ENCODE data around the gene SLC25A41.

SLC25A41 gene

DNA sequence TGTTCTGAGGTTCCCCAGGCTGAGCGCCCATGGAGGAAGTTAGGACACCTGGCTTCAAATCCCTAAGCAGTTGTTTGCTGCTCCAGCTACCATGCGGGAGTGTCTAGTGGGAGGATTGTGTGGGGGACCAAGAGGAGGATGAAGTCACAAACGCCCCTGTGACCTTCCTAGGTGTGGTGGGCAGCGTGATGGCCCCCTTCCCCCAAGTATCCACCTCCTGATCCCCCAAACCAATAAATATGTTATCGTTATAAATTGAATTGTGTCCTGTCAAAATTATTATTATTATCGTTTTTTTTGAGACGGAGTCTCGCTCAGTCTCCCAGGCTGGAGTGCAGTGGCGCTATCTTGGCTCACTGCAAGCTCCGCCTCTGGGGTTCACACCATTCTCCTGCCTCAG, at the start of gene SLC25A41:
TSS of gene SLC25A41 (minus strand) at position 101 of the 400 bp plus-strand sequence. CDS start at position 31, 70 bp downstream.
- no peak within 1 kb of the TSS for H3K4me3 ChIP-seq (ENCODE audit: low read depth in 1 of 2, low read length in 2 of 2)
- H3K27me3 ChIP-seq (ENCODE audit: low read depth, low read length), result no peaks in the 10 kb centered on the region
- H3K36me3 ChIP-seq (ENCODE audit: control insufficient read depth in 1 of 2, insufficient read depth in 2 of 2, low read length in 2 of 2), result no peaks in the 10 kb centered on the region
- H3K27ac ChIP-seq (ENCODE audit: low read length), result no peak within 1 kb of the TSS
- H3K4me1 ChIP-seq (ENCODE audit: control insufficient read depth in 1 of 2, insufficient read depth in 2 of 2, low read length in 2 of 2), result no peaks in the 10 kb centered on the region
- no peaks in the 10 kb centered on the region for H3K9me3 ChIP-seq (ENCODE audit: control insufficient read depth in 1 of 2, low read length in 2 of 2)

DNA sequence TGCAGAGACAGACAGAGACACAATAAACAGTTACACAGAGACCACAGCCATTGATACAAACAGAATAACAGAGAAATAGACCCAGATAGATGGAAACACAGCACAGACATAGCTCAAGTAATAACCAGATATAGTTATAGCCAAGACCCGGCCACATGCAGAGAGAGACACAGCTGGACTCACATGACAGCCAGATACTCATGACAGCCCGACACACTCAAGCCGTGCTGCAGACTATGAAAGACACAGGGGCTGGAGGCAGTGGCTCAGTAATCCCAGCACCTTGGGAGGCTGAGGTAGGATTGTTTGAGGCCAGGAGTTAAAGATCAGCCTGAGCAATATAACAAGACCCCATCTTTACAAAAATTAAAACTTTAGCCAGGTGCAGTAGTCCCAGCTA, 49.7 kb upstream of the SLC25A41 start:
- Histone ChIP-seq H3K4me3 (ENCODE audit: low read depth in 1 of 2, low read length in 2 of 2) (no peak overlapping the region), H3K36me3 (ENCODE audit: control insufficient read depth in 1 of 2, insufficient read depth in 2 of 2, low read length in 2 of 2) (no peaks in the 10 kb centered on the region), H3K27ac (ENCODE audit: low read length) (no peak overlapping the region), H3K9me3 (ENCODE audit: control insufficient read depth in 1 of 2, low read length in 2 of 2) (no peaks in the 10 kb centered on the region), H3K27me3 (ENCODE audit: low read depth, low read length) (peaks cover 3% of the 10 kb centered on the region), H3K4me1 (ENCODE audit: control insufficient read depth in 1 of 2, insufficient read depth in 2 of 2, low read length in 2 of 2) (no peaks in the 10 kb centered on the region)

DNA sequence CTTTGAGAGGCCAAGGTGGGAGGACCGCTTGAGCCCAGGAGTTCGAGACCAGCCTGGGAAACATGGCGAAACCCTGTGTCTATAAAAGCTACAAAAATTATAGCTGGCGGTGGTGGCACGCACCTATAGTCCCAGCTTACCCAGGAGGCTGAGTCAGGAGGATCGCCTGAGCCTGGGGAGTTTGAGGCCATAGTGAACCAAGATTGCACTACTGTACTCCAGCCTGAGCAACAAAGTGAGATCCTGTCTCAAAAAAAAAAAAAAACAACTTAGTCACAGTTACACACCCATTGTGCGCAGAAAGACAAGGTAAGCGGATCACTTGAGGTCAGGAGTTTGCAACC, 48.8 kb upstream of the SLC25A41 start:
- peaks cover 3% of the 10 kb centered on the region for H3K27me3 ChIP-seq (ENCODE audit: low read depth, low read length)

DNA sequence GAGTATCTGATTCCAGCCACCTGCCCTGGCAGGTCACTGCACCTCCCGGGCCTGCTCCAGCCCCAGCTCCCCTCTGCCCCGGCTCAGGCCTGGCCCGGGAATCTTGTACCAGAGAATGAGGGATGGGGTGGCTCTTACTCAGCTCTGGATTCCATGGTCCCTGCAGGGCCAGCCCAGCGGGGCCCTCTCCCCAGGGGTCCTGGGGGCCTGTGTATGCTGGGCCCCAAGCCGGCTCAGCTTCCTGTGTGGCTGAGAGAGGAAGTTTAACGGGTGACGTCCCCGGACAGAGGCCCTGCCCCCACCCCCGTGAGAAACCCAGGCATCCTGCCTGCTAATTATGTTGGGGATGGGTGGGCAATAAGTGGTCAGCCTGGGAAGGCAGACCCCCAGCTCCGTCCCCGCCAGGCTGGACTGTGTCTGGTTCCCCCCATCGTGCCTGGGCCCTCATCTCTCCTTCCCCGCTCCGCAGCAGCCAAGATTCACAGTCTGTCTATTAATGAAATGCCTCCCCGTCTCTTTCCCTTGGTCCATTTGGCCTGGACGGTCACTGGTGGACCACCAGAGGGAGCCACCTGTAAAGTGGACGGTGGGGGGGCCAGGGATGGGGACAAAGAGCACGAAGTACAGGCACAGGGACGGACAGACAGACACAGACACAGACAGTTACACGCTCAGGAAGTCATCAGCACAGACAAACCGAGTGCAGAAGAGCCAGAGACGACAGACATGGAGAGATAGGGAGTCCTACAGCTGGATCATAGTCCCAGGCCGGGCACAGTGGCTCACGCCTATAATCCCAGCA, 48.2 kb upstream of the SLC25A41 start, which contains the start of gene DENND1C:
TSS of gene DENND1C (minus strand) at position 247 of the 802 bp plus-strand sequence. CDS start at position 155, 92 bp downstream.
- no peak within 1 kb of the TSS for H3K27ac ChIP-seq (ENCODE audit: low read length)
- H3K4me1 ChIP-seq (ENCODE audit: control insufficient read depth in 1 of 2, insufficient read depth in 2 of 2, low read length in 2 of 2), result peaks cover 0 to 2% of the 10 kb centered on the region in 2 donors
- no peaks in the 10 kb centered on the region for H3K9me3 ChIP-seq (ENCODE audit: control insufficient read depth in 1 of 2, low read length in 2 of 2)
- no peaks in the 10 kb centered on the region for H3K36me3 ChIP-seq (ENCODE audit: control insufficient read depth in 1 of 2, insufficient read depth in 2 of 2, low read length in 2 of 2)
- peaks cover 7% of the 10 kb centered on the region for H3K27me3 ChIP-seq (ENCODE audit: low read depth, low read length)
- H3K4me3 ChIP-seq (ENCODE audit: low read depth in 1 of 2, low read length in 2 of 2), result peak within 1 kb of the TSS; percentile 20 to 52

More for the DNA sequence above, 48.8 kb upstream of the SLC25A41 start:
- H3K36me3 ChIP-seq (ENCODE audit: control insufficient read depth in 1 of 2, insufficient read depth in 2 of 2, low read length in 2 of 2), result no peaks in the 10 kb centered on the region
- no peak overlapping the region for H3K27ac ChIP-seq (ENCODE audit: low read length)
- H3K9me3 ChIP-seq (ENCODE audit: control insufficient read depth in 1 of 2, low read length in 2 of 2), result no peaks in the 10 kb centered on the region
- no peak overlapping the region for H3K4me3 ChIP-seq (ENCODE audit: low read depth in 1 of 2, low read length in 2 of 2)
- H3K4me1 ChIP-seq (ENCODE audit: control insufficient read depth in 1 of 2, insufficient read depth in 2 of 2, low read length in 2 of 2), result no peaks in the 10 kb centered on the region

DNA sequence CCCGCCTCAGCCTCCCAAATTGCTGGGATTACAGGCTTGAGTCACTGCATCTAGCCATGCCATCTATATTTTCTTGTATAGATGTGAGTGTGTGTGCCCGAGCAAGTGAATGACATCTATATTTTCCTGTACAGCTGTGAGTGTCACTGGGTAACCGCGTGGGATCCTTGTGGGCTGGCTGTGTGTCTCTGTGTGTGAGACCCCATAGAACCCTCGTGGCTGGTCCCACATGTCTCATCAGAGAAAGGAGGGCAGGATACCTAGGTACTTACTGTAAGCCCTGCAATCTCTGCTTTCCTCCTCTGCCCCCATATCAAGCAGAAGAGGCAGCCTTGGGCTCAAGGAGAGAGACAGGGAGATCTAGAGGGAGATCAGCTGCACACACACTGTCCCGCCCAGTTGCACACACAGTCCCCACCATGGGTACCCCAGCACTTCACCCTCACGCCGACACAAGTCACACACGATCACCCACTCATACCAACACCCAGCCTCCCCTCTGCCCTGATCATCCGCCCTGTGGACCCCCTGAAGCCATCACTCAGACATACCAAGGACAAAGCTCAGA, 47.4 kb upstream of the SLC25A41 start:
- no peak overlapping the region for H3K27ac ChIP-seq (ENCODE audit: low read length)
- H3K9me3 ChIP-seq (ENCODE audit: control insufficient read depth in 1 of 2, low read length in 2 of 2), result no peaks in the 10 kb centered on the region
- H3K4me1 ChIP-seq (ENCODE audit: control insufficient read depth in 1 of 2, insufficient read depth in 2 of 2, low read length in 2 of 2), result peaks cover 0 to 10% of the 10 kb centered on the region in 2 donors
- peaks cover 15% of the 10 kb centered on the region for H3K27me3 ChIP-seq (ENCODE audit: low read depth, low read length)
- H3K4me3 ChIP-seq (ENCODE audit: low read depth in 1 of 2, low read length in 2 of 2), result peak overlapping the region; percentile 20 to 52
- H3K36me3 ChIP-seq (ENCODE audit: control insufficient read depth in 1 of 2, insufficient read depth in 2 of 2, low read length in 2 of 2), result no peaks in the 10 kb centered on the region

DNA sequence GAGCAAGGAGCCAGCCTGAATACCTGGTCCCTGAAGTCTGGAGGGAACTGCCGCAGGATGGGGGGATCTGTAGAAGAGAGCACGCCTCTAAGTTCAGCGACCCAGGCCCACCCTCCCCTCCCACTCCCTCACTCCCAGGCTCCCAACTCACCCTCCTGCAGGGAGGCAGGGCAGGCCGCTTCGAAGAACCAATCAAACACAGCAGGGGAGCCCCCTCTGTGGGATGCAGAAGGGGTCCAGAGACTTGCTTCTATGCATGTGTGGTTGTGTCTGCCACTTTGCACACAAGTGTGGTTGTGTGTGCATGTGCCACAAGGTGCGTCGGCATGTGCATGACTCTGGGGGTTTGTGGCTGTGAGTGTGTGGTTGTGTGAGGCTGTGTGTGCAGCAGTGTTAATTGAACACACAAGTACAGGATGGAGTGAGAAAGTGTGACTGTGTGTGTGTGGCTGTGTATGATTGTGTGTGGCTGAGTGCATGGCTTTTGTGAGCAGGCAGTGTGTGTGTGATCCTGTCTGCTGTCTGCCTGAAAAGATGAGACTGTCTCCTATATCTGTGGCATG, 46.4 kb upstream of the SLC25A41 start:
- Histone ChIP-seq H3K9me3 (ENCODE audit: control insufficient read depth in 1 of 2, low read length in 2 of 2) (no peaks in the 10 kb centered on the region), H3K27ac (ENCODE audit: low read length) (no peak overlapping the region), H3K4me3 (ENCODE audit: low read depth in 1 of 2, low read length in 2 of 2) (no peak overlapping the region), H3K27me3 (ENCODE audit: low read depth, low read length) (peaks cover 24% of the 10 kb centered on the region), H3K36me3 (ENCODE audit: control insufficient read depth in 1 of 2, insufficient read depth in 2 of 2, low read length in 2 of 2) (no peaks in the 10 kb centered on the region), H3K4me1 (ENCODE audit: control insufficient read depth in 1 of 2, insufficient read depth in 2 of 2, low read length in 2 of 2) (peaks cover 0 to 17% of the 10 kb centered on the region in 2 donors)

DNA sequence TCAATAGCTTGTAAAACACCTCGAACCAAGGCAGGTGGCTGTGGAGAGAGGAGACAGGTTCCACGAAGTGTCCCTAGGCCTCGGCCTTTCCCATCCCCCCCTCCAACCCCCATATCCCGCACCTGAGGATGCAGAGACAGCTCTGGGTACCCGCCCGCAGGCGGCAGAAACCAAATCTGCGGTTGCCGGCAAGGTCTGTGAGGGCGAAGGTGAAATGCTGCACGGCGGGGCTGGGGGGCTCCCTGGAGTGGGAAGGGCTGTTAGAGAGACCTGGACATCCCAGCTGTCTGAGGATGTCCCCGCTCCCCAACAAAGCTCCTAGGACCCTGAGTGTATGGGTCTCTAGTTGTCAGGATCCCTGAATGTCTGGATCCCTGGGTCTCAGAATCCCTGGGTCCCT, 45.3 kb upstream of the SLC25A41 start:
- Histone ChIP-seq H3K27ac (ENCODE audit: low read length) (no peak overlapping the region), H3K4me3 (ENCODE audit: low read depth in 1 of 2, low read length in 2 of 2) (no peak overlapping the region), H3K27me3 (ENCODE audit: low read depth, low read length) (peaks cover 24% of the 10 kb centered on the region), H3K36me3 (ENCODE audit: control insufficient read depth in 1 of 2, insufficient read depth in 2 of 2, low read length in 2 of 2) (no peaks in the 10 kb centered on the region), H3K9me3 (ENCODE audit: control insufficient read depth in 1 of 2, low read length in 2 of 2) (no peaks in the 10 kb centered on the region), H3K4me1 (ENCODE audit: control insufficient read depth in 1 of 2, insufficient read depth in 2 of 2, low read length in 2 of 2) (peaks cover 0 to 17% of the 10 kb centered on the region in 2 donors)

DNA sequence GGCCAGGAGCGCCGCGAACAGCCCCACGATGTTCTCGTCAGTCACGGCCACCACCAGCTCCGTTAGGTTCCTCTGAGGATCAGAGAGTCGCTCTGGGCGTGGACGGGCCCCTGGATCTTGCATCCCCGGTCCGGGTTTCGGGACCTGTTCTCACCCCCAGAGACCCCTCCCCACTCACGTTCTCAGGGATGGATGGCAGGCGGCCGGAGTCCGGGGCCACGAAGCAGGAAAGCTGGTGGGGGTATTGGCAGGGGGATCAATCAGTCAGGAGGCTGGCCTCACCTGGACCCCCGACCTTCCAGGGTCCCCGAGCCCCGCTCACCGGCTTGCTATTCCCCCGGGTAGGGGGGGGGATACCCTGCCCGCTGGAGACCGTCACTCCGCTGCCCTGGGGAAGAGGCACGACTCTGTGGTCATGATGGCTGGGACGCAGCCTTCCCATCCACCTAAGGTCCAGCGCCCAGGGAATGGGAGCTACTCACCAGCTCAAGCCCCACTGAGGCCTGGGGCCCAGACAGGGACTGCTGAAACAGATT, 43.4 kb upstream of the SLC25A41 start:
- H3K27me3 ChIP-seq (ENCODE audit: low read depth, low read length), result peaks cover 24% of the 10 kb centered on the region
- peak overlapping the region in 1 of 2 donors; percentile 48 for H3K4me3 ChIP-seq (ENCODE audit: low read depth in 1 of 2, low read length in 2 of 2)
- peaks cover 0 to 17% of the 10 kb centered on the region in 2 donors for H3K4me1 ChIP-seq (ENCODE audit: control insufficient read depth in 1 of 2, insufficient read depth in 2 of 2, low read length in 2 of 2)

DNA sequence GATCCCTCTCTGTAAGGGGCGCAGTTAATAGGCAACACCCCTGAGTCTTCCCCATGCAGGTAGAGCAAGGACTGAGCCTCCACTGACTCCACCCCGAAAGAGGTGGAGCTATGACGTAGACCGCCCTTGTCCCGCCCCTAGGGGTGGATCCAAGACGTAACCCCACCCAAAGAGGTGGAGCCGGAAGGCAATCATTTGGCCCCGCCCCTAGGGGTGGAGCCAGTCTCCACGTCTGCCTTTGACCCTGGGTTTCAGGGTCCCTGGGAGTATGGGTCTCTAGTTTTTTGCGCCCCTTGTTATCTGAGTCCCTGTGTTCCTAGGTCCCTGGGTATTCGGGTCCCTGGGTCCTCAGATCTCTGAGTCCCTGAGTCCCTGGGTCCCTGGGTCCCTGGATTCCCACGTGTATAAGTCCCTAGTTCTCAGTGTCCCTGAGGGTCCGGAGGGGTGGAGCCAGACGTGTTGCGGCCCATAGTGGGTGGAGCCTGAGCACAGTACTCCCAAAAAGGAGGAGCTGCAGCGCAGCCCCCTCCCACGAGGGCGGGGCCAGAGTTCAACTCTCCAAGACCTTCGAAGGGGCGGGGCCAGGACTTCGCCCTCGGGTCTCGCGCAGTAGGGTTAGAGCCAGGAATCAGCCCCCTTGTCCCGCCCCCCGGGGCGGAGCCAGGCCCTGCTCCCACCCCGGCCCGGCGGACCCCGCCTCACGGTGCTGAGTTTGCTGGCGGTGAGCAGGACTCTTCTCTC, 42.8 kb upstream of the SLC25A41 start:
- Histone ChIP-seq H3K4me1 (ENCODE audit: control insufficient read depth in 1 of 2, insufficient read depth in 2 of 2, low read length in 2 of 2) (peaks cover 0 to 17% of the 10 kb centered on the region in 2 donors), H3K27me3 (ENCODE audit: low read depth, low read length) (peaks cover 23% of the 10 kb centered on the region), H3K9me3 (ENCODE audit: control insufficient read depth in 1 of 2, low read length in 2 of 2) (no peaks in the 10 kb centered on the region), H3K27ac (ENCODE audit: low read length) (no peak overlapping the region), H3K4me3 (ENCODE audit: low read depth in 1 of 2, low read length in 2 of 2) (peak overlapping the region in 1 of 2 donors; percentile 48), H3K36me3 (ENCODE audit: control insufficient read depth in 1 of 2, insufficient read depth in 2 of 2, low read length in 2 of 2) (no peaks in the 10 kb centered on the region)

More for the DNA sequence above, 43.4 kb upstream of the SLC25A41 start:
- Histone ChIP-seq H3K9me3 (ENCODE audit: control insufficient read depth in 1 of 2, low read length in 2 of 2) (no peaks in the 10 kb centered on the region), H3K36me3 (ENCODE audit: control insufficient read depth in 1 of 2, insufficient read depth in 2 of 2, low read length in 2 of 2) (no peaks in the 10 kb centered on the region), H3K27ac (ENCODE audit: low read length) (no peak overlapping the region)

DNA sequence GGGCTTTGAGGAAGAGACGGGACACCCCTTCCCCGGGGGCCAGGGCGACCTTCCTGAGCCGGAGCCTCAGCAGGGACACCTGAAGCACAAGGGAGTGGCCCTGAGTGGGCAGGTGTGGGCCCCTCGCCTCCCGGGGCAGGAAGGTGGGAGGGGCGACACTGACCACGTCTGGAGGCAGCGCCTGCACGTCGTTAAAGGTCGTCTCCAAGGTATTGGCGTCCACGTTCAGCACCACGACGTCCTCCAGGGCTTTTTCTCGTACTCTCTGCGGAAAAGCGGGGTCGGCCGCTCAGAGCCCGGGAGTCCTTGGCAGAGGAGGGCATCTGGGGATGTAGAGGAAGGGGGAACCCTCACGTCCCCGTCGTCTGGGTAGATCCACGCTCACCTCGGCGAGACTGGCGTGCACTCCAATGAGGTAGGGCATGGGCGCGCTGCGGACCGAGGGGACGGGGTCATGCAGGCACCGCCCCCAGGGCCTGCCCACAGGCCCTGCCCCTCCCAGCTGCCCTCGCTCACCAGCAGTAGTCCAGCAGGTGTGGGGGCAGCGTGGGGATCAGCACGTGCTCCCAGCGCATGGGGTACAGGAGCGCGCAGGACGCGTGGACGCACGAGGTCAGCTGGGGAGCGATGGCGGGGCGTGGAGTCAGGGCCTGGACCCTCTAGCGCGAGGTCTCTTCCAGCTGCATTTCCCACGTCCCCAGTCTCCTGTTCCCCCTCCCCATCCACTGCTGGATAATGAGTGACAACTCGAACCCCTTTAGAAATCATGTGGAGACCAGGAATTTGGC, 42.0 kb upstream of the SLC25A41 start:
- peaks cover 0 to 17% of the 10 kb centered on the region in 2 donors for H3K4me1 ChIP-seq (ENCODE audit: control insufficient read depth in 1 of 2, insufficient read depth in 2 of 2, low read length in 2 of 2)
- no peaks in the 10 kb centered on the region for H3K9me3 ChIP-seq (ENCODE audit: control insufficient read depth in 1 of 2, low read length in 2 of 2)
- H3K27me3 ChIP-seq (ENCODE audit: low read depth, low read length), result peaks cover 21% of the 10 kb centered on the region
- H3K36me3 ChIP-seq (ENCODE audit: control insufficient read depth in 1 of 2, insufficient read depth in 2 of 2, low read length in 2 of 2), result no peaks in the 10 kb centered on the region
- H3K4me3 ChIP-seq (ENCODE audit: low read depth in 1 of 2, low read length in 2 of 2), result no peak overlapping the region
- H3K27ac ChIP-seq (ENCODE audit: low read length), result no peak overlapping the region

Data from muscle layer of duodenum (tissue), 2 donors.